AG04449 (cell line): ENCODE results near the gene TAOK2.
A peak's percentile ranks its signal among the peaks of the same experiment; 100 is the strongest.

Experiments used
- CTCF ChIA-PET: fragments of 350-600 bp; formaldehyde crosslinking; extraction: SDS; loops from one replicate; lab custom pipeline; 2021; ENCODE audit warnings: antibody characterized with exemption; lab: Yijun Ruan, JAX
- POLR2A ChIA-PET: fragments of 400-600, 350-600 bp; formaldehyde crosslinking; extraction: SDS; loops from one replicate; lab custom pipeline; 2020; ENCODE audit warnings: antibody characterized with exemption, inconsistent platforms; lab: Yijun Ruan, JAX
- DNase-seq: peaks from one replicate; pipeline ENCODE4 v3.0.0-alpha.2; 2010; ENCODE audit warnings: low read depth, low spot score
- H3K4me3 ChIP-seq: 2 replicates; pipeline ENCODE4 v1.5.1; 2011; ENCODE audit warnings: low read depth, mild to moderate bottlenecking, control low read depth, low read length
- CTCF ChIP-seq: IDR thresholded peaks from one replicate; pipeline ENCODE4 v1.5.1; 2011; ENCODE audit warnings: mild to moderate bottlenecking, moderate library complexity, low read length, control low read depth, inconsistent platforms; ENCODE audit not compliant: insufficient read depth; ENCODE audit errors: missing control alignments

TAOK2 gene

GRCh38 chr16:29973384-29974246 lies at the start of gene TAOK2:
Gene TAOK2 (plus strand): TSS chr16:29973868. CDS start chr16:29977773, 3,905 bp downstream.
- H3K4me3 ChIP-seq: peak within 1 kb of the TSS; percentile 95
- peak; percentile 92 for DNase-seq
- TF ChIP-seq CTCF: no peak
- ChIA-PET CTCF (interaction anchor here (0.9 to 4.2 kb wide), 10 partner anchors 10 to 166 kb away, joined by 3 to 27 read pairs (median 4); partner anchors contain the start of genes HIRIP3, INO80E, KCTD13 and MVP), POLR2A (interaction anchor here (0.5 to 3.2 kb wide), 10 partner anchors 9 to 147 kb away, joined by 3 to 18 read pairs (median 6); partner anchors contain the start of genes ASPHD1, HIRIP3, KCTD13 and TMEM219)

DNA sequence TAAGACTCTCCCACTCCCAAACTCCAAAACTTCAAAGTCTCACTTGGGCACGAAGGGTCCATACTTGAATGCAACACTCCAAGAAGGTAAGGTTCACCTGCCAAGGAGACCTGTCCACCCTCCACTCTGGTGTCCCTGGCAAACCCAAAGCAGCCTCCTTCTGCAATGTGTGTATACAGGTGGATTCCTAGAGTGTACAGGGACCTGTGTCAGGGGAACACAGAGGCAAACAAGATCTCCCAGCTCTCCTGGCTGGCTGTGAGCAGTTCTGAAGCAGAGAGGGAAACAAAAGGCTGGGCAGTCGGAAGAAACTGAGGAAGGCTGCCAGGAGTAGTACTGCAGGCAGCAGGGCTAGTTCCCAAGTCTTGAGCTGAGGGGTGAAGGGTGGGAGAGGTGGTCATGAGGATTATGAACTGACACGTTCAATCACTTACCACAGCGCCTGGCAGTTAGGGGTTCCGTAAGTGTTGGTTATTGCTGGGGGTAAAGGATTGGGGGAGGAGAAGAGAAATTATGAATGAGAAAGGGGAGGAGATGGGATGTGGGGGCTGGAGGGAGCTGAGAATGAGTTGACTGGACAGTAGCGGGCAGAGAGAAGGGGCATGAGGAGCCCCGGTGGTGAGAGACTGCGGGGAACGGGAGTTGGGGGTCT lies 48.4 kb upstream of the TAOK2 start:
- ChIA-PET POLR2A (interaction anchor here (1.8 to 2.4 kb wide), 5 partner anchors 14 to 49 kb away, joined by 8 to 15 read pairs (median 10); partner anchors contain the start of genes ASPHD1, SEZ6L2, TAOK2 and TMEM219), CTCF (interaction anchor here (1.3 to 2.2 kb wide), 4 partner anchors 18 to 225 kb away, joined by 4 to 10 read pairs (median 6); partner anchors contain the start of gene TMEM219)
- H3K4me3 ChIP-seq: peak overlapping the region; percentile 95
- no peak for DNase-seq
- TF ChIP-seq CTCF: no peak

DNA sequence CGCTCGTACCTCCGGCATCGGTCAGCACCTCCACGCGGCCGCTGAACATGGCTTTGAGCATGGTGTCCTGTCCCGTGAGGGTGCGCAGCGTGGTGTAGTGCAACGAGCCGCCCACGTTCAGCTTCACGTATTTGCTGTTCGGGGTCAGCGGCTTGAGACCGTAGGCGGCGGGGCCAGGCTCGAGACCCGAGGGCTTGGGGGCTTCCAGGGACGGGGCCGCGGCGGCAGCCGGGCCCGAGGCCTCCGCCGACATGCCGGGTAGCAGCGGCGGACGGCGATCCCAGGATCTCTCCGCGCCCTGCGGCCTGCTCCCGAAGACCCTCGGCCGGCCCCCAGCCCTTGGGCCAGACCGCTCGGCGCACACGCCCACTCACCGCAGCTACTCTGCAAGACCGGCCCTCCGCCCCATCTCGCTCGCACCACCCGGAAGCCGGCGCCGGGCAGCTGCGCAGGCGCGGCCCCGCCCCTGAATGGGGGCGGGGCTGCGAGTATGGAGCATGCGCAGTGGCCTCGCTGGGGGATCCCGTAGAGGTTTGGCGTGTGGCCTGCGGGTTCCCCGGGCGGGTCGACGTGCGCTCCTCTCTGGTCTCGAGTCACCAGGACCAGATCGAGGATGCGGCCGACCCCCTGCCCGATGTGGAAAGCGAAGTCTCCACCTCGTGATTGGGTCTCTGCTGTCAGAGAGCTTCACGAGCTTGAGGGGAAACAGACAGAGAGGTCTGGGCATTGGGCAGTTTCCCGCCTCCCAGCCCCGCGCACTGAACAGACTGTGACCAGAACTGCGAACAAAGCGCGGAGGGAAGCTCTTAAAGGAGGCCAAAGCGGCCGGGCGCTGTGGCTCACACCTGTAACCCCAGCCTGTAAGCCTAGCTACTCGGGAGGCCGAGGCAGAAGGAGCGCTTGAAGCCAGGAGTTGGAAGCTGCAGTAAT lies 47.6 kb upstream of the TAOK2 start, which contains the start of gene KCTD13:
TSS of gene KCTD13 (minus strand) at position 446 of the 930 bp plus-strand sequence. CDS start at position 253, 193 bp downstream.
- peak within 1 kb of the TSS; percentile 95 for H3K4me3 ChIP-seq
- no peak for DNase-seq
- TF ChIP-seq CTCF: no peak
- ChIA-PET POLR2A (interaction anchor here (0.6 to 2.4 kb wide), 7 partner anchors 15 to 733 kb away, joined by 3 to 15 read pairs (median 9); partner anchors contain the start of genes ASPHD1, SEZ6L2, TAOK2 and TMEM219), CTCF (interaction anchor here (1.1 to 2.2 kb wide), 11 partner anchors 8 to 226 kb away, joined by 3 to 10 read pairs (median 4); partner anchors contain the start of genes TAOK2 and TMEM219)

GRCh38 chr16:29926711-29927052 lies 47.0 kb upstream of the TAOK2 start:
- ChIA-PET CTCF (interaction anchor here (1.1 to 2.2 kb wide), 9 partner anchors 8 to 95 kb away, joined by 3 to 10 read pairs (median 4); partner anchors contain the start of gene TAOK2), POLR2A (interaction anchor here (0.6 to 2.4 kb wide), 7 partner anchors 15 to 732 kb away, joined by 3 to 15 read pairs (median 9); partner anchors contain the start of genes ASPHD1, SEZ6L2, TAOK2 and TMEM219)
- peak overlapping the region; percentile 95 for H3K4me3 ChIP-seq
- no peak for DNase-seq
- TF ChIP-seq CTCF: no peak
